Rectal smooth muscle tissue (tissue), 1 donor: Measurements from ENCODE around the gene ZNF624.
A peak's percentile ranks its signal among the peaks of the same experiment; 100 is the strongest.
"Not testable (repeated sequence)": the region's sequence is repeated elsewhere in the genome, so short reads cannot be mapped to it uniquely, and the experiment has no call there.

ENCODE experiments used
- H3K27ac ChIP-seq: one replicate; pipeline ENCODE4 v1.7.0; 2013; ENCODE audit warnings: low read depth, low read length, inconsistent platforms
- H3K27me3 ChIP-seq: one replicate; pipeline ENCODE4 v1.7.0; 2013; ENCODE audit warnings: low read length; ENCODE audit not compliant: control insufficient read depth, insufficient read depth
- H3K36me3 ChIP-seq: one replicate; pipeline ENCODE4 v1.7.0; 2013; ENCODE audit warnings: low read length; ENCODE audit not compliant: control insufficient read depth, insufficient read depth
- H3K4me1 ChIP-seq: one replicate; pipeline ENCODE4 v1.7.0; 2013; ENCODE audit warnings: low read length; ENCODE audit not compliant: control insufficient read depth, insufficient read depth
- H3K4me3 ChIP-seq: one replicate; pipeline ENCODE4 v1.7.0; 2013; ENCODE audit warnings: low read length
- H3K9ac ChIP-seq: one replicate; pipeline ENCODE4 v1.7.0; 2013; ENCODE audit warnings: low read length

Gene ZNF624

DNA sequence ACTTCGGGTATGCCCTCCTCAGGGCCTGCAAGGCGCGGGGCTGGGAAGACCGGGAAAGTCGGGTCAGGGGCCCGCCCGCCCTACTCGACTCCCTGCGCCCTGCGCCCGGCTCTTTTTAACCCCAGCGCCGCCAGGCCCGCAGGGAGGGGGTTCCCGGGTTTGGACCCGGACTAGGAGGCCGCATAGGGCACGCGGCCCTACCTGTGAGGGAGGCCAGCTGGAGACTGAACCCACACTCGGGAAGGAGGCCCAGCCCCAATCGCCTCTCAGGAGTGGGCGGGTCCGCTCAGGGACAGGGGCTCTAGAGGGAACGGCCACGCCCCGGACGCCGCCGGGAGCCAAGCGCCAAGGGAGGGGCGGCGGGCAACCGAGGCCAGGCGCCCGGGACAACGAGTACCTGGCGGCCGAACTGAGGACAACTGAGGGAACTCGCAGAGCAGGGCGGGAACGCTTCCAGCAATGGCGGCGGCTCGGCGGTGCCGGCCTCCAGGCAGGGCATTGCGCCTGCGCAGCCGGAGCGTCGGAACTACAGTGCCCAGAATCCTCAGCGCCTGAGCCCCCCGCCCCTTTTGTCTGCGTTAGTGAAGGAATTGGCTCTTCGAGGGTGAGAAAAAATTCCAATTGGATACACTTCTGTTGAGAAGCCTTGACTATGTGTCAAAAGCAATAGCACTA lies at the start of gene ZNF624:
ZNF624 (minus strand) TSS at position 484 of the 675 bp plus-strand sequence.
- Histone ChIP-seq H3K36me3 (peaks cover 2% of the 10 kb centered on the region), H3K27ac (peak within 1 kb of the TSS; percentile 95), H3K4me3 (peak within 1 kb of the TSS; percentile 84), H3K9ac (peak within 1 kb of the TSS; percentile 51), H3K4me1 (peaks cover 6% of the 10 kb centered on the region), H3K27me3 (no peaks in the 10 kb centered on the region)

- H3K4me1 ChIP-seq, H3K9ac ChIP-seq, H3K27me3 ChIP-seq, H3K36me3 ChIP-seq, H3K27ac ChIP-seq, H3K4me3 ChIP-seq: not testable (repeated sequence)
Measured at GRCh38 chr17:16697603-16698002, 44.0 kb upstream of the ZNF624 start.

- H3K27ac ChIP-seq, H3K9ac ChIP-seq, H3K4me1 ChIP-seq, H3K36me3 ChIP-seq, H3K4me3 ChIP-seq, H3K27me3 ChIP-seq: not testable (repeated sequence)
Measured at GRCh38 chr17:16690447-16690846, 36.8 kb upstream of the ZNF624 start.

DNA sequence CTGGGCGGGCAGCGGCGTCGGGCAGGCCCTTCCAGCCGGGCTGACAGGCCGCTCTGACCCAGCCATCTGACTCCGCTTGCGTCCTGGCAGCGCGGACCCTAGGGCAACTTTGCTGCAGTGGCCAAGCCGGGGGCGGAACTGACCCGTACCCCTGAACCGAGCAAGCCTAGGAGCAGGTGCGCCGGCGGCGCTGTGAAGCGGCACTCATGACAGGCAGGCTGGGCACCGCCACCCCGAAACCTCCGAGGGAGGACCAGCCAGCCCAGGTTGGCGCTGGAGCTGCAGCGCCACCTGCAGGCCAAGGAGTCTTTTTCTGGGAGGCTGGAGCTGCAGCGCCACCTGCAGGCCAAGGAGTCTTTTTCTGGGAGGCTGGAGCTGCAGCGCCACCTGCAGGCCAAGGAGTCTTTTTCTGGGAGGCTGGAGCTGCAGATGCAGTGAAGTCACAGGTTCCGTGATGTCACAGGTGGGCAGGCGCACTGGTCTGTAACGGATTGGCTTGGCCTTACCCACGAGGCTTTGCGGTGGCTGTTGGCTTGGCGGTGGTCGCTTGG lies 36.2 kb upstream of the ZNF624 start, which contains the start of gene CCDC144A:
CCDC144A (plus strand) TSS at position 511 of the 551 bp plus-strand sequence. CDS start 160 bp downstream, outside the sequence.
- H3K27ac ChIP-seq, H3K27me3 ChIP-seq, H3K4me3 ChIP-seq, H3K4me1 ChIP-seq, H3K36me3 ChIP-seq, H3K9ac ChIP-seq: not testable (repeated sequence)

DNA sequence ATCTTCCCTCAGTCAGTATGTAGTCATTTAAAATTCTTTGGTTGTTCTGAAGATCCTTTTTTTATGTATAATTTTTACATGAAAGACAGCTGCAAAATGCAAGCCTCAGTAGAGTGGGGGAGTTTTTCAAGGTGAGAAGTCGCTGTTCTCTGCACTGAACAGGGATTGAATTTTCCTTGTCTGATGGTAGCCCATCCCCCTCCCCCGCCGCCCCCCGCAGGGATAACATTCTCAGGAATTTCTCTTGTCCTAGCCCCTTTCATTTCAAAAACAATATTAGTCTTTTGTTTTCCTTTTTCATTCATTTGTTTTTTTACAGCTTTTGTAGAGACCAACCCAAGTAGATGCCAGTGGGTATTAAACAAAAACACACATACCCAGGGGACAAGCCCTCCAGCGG lies 33.5 kb upstream of the ZNF624 start:
- H3K27ac ChIP-seq, H3K36me3 ChIP-seq, H3K9ac ChIP-seq, H3K27me3 ChIP-seq, H3K4me3 ChIP-seq, H3K4me1 ChIP-seq: not testable (repeated sequence)

- not testable (repeated sequence) for H3K9ac ChIP-seq, H3K4me1 ChIP-seq, H3K27ac ChIP-seq, H3K27me3 ChIP-seq, H3K4me3 ChIP-seq, H3K36me3 ChIP-seq
Measured at GRCh38 chr17:16686019-16686418, 32.4 kb upstream of the ZNF624 start.

- not testable (repeated sequence) for H3K36me3 ChIP-seq
Measured at GRCh38 chr17:16683290-16684138, 29.9 kb upstream of the ZNF624 start.

DNA sequence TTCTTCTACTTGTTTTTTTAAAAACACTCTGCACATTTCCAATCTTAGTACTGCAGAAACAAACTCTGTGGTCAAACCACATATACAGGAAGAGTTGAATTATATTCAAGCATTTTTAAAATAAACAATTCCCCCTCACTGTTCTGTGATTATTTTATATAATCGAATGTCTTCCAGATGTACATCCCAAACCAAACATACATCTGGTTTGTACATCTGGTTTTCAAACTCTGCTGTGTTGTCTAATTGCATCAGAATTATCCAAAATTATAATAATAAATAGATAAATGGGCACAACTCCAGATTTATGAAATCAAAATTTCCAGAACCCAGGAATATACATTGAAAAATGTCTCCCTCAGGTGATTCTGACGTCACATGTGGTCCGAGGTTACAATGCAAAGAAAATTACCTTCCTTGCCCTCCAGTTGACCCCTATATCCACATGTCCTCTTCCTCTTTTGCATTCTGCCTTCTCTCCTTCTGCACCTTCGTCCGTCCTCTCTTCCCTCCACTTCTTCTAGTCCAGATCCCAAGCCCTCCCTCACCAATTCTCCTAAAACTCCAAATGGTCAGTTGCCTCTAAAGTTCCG lies 23.1 kb upstream of the ZNF624 start:
- Histone ChIP-seq H3K9ac (no peak overlapping the region), H3K4me3 (no peak overlapping the region)

More at GRCh38 chr17:16683290-16684138, 29.9 kb upstream of the ZNF624 start:
- H3K27me3 ChIP-seq, H3K9ac ChIP-seq, H3K4me3 ChIP-seq, H3K27ac ChIP-seq, H3K4me1 ChIP-seq: not testable (repeated sequence)

DNA sequence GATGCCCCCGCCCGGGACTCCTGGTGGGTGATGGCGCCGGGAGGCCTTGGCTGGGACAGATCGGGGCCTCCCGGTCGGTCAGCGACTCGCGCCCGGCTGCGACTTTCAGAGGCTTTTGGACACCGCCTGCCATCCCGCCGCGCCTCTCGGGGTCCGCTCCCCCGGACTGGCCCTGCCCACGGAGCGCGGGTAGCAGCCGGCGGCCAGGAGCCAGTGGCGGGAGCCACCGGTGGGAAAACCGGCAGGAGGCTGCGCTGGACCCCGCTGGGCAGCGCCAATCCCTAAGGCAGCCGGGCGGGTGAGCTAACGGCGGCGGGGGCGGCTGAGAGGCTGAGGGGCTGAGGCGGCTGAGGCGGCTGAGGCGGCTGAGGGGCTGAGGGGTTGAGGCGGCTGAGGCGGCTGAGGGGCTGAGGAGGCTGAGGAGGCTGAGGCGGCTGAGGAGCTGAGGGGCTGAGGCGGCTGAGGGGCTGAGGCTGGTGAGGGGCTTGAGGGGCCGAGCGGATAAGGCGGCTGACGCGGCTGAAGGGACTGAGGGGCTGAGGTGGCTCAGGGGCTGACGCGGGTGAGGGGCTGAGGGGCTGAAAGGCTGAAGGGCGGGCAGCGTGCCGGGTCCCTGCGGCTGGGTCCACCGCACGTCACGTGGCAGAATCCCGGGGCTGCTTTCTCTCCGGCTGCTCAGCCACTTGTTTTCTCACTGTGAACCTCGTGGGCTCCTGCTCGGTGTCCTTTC lies 13.4 kb upstream of the ZNF624 start:
- not testable (repeated sequence) for H3K36me3 ChIP-seq, H3K9ac ChIP-seq, H3K27me3 ChIP-seq, H3K27ac ChIP-seq, H3K4me1 ChIP-seq
- peak overlapping the region; percentile 46 for H3K4me3 ChIP-seq

More for the DNA sequence above, 23.1 kb upstream of the ZNF624 start:
- Histone ChIP-seq H3K4me1 (no peaks in the 10 kb centered on the region), H3K27ac (no peak overlapping the region), H3K36me3 (no peaks in the 10 kb centered on the region), H3K27me3 (no peaks in the 10 kb centered on the region)

- not testable (repeated sequence) for H3K4me1 ChIP-seq, H3K9ac ChIP-seq, H3K27me3 ChIP-seq, H3K27ac ChIP-seq, H3K36me3 ChIP-seq, H3K4me3 ChIP-seq
Measured at GRCh38 chr17:16666553-16666906, 12.9 kb upstream of the ZNF624 start.

GRCh38 chr17:16662936-16663335 lies 9.3 kb upstream of the ZNF624 start:
- no peaks in the 10 kb centered on the region for H3K27me3 ChIP-seq
- H3K4me1 ChIP-seq: no peaks in the 10 kb centered on the region
- H3K9ac ChIP-seq: no peak overlapping the region
- H3K36me3 ChIP-seq: no peaks in the 10 kb centered on the region
- no peak overlapping the region for H3K4me3 ChIP-seq
- H3K27ac ChIP-seq: no peak overlapping the region

- Histone ChIP-seq H3K27me3 (no peaks in the 10 kb centered on the region), H3K4me1 (no peaks in the 10 kb centered on the region), H3K27ac (no peak overlapping the region), H3K4me3 (no peak overlapping the region), H3K9ac (no peak overlapping the region), H3K36me3 (no peaks in the 10 kb centered on the region)
Measured at GRCh38 chr17:16661217-16661616, 7.6 kb upstream of the ZNF624 start.
